Glutamatergic neuron (in vitro differentiated cells): ENCODE results near the gene FAM234B. TPM values are rescaled to one million over a fixed set of nuclear protein-coding genes. Genes with fewer than 3 reads are reported as not detected.
"Not testable (repeated sequence)": the region's sequence is repeated elsewhere in the genome, so short reads cannot be mapped to it uniquely, and the experiment has no call there.

Experiments used
- DNase-seq: peaks from one replicate; pipeline ENCODE4 v3.0.0; 2022
- H3K27ac Mint-ChIP-seq: one replicate; pipeline ENCODE4 v1.8.0; 2020; ENCODE audit warnings: mild to moderate bottlenecking, mixed read lengths, inconsistent platforms; ENCODE audit not compliant: unreplicated experiment
- H3K27me3 Mint-ChIP-seq: one replicate; pipeline ENCODE4 v1.8.0; 2020; ENCODE audit warnings: mild to moderate bottlenecking, moderate library complexity, mixed read lengths, inconsistent platforms; ENCODE audit not compliant: unreplicated experiment
- H3K36me3 Mint-ChIP-seq: one replicate; pipeline ENCODE4 v1.8.0; 2020; ENCODE audit warnings: mild to moderate bottlenecking, mixed read lengths, inconsistent platforms; ENCODE audit not compliant: unreplicated experiment
- H3K4me1 Mint-ChIP-seq: one replicate; pipeline ENCODE4 v1.8.0; 2020; ENCODE audit warnings: mild to moderate bottlenecking, low read depth, mixed read lengths, inconsistent platforms; ENCODE audit not compliant: unreplicated experiment
- H3K4me3 Mint-ChIP-seq: one replicate; pipeline ENCODE4 v1.8.0; 2020; ENCODE audit warnings: mild to moderate bottlenecking, mixed read lengths, inconsistent platforms; ENCODE audit not compliant: unreplicated experiment
- H3K9me3 Mint-ChIP-seq: one replicate; pipeline ENCODE4 v1.8.0; 2020; ENCODE audit warnings: mild to moderate bottlenecking, moderate library complexity, mixed read lengths, inconsistent platforms; ENCODE audit not compliant: unreplicated experiment
- total RNA-seq: library from RNA; stranded (reverse); fragmentation: NEBNext Ultra II Directional; extraction: Animal tissue kit (Norgen Biotek cat#: 25700); gene quantifications from one replicate; pipeline ENCODE4 v1.2.1, GENCODE V29; 2021; ENCODE audit not compliant: unreplicated experiment
- TF ChIP-seq, protein P1 (sequence below): fragments of 200-600 bp; sonication (generic); IDR thresholded peaks from one replicate; pipeline ENCODE4 v1.5.0; 2021; ENCODE audit not compliant: partially characterized antibody, unreplicated experiment

The FAM234B gene
- total RNA-seq, 1 donor from 2014 or later, result 26.8 TPM

DNA sequence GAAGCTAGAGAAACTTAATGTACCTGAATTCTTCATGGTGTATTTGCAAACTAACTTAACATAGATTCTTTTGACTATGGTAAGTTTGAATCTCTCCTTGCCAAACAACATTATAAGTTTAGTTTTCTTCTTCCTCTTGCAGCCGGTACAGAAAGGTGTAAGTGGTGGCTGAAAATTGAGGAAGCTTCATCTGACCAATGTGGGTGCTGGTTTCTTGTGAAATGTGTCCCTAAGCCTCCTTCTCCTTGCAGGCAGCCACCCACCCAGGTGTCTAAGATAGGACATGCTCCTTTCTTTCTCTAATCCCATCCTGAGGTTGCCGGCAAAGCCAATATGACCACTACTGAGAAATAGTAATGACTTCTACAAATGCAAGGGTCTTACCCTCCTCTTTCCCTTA, 38.7 kb downstream of the FAM234B start:
- Mint-ChIP-seq H3K27ac (no peak overlapping the region), H3K27me3 (peaks cover 2% of the 10 kb centered on the region), H3K4me3 (no peak overlapping the region), H3K36me3 (peaks cover 15% of the 10 kb centered on the region), H3K4me1 (no peaks in the 10 kb centered on the region), H3K9me3 (no peaks in the 10 kb centered on the region)
- no peak for DNase-seq
- TF ChIP-seq, protein P1, sequence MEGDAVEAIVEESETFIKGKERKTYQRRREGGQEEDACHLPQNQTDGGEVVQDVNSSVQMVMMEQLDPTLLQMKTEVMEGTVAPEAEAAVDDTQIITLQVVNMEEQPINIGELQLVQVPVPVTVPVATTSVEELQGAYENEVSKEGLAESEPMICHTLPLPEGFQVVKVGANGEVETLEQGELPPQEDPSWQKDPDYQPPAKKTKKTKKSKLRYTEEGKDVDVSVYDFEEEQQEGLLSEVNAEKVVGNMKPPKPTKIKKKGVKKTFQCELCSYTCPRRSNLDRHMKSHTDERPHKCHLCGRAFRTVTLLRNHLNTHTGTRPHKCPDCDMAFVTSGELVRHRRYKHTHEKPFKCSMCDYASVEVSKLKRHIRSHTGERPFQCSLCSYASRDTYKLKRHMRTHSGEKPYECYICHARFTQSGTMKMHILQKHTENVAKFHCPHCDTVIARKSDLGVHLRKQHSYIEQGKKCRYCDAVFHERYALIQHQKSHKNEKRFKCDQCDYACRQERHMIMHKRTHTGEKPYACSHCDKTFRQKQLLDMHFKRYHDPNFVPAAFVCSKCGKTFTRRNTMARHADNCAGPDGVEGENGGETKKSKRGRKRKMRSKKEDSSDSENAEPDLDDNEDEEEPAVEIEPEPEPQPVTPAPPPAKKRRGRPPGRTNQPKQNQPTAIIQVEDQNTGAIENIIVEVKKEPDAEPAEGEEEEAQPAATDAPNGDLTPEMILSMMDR, result no peak

DNA sequence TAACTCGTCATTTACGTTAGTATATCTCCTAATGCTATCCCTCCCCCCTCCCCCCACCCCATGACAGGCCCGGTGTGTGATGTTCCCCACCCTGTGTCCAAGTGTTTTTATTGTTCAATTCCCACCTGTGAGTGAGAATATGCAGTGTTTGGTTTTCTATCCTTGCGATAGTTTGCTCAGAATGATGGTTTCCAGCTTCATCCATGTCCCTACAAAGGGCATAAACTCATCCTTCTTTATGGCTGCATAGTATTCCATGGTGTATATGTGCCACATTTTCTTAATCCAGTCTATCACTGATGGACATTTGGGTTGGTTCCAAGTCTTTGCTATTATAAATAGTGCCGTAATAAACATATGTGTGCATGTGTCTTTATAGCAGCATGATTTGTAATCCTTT, 39.5 kb downstream of the FAM234B start:
- H3K27me3 Mint-ChIP-seq, DNase-seq, H3K27ac Mint-ChIP-seq, H3K9me3 Mint-ChIP-seq, H3K4me1 Mint-ChIP-seq, H3K4me3 Mint-ChIP-seq: not testable (repeated sequence)
- peaks cover 15% of the 10 kb centered on the region for H3K36me3 Mint-ChIP-seq

DNA sequence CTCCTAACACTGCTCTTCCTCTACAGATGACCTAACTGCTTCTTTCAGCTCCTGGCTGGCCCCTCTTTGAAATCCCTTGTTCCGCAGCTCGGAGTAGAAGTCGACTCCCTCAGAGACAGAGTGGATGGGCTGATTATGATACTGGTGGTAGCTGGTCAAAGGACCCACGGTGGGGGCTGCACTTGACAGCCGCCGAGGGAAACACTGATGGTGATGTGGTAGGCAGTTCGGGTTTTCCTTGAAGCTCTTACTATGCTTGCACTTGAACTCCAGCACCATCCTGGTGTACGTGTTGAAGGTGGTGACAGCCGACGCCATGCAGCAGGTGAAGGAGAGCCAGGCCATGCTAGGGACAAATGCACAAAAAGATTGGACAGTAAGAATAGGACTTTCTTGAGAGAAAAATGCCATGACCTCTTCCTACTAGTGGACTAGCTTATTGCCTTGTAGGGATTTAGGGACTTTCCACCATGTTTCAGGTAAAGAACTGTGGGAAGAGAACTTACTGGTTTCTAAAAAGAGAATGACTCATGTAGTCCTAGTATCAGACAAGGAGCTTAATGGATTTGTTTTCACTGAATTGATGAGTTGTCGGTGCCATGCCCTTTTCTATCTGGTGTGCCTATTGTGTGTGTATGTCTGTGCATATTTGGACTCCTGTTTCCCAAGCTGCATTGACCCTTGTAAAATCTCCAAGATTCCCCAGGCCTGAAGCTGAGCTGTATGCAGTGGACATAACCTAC, 40.9 kb downstream of the FAM234B start:
- no peak overlapping the region for H3K27ac Mint-ChIP-seq
- H3K36me3 Mint-ChIP-seq, result peaks cover 14% of the 10 kb centered on the region
- H3K27me3 Mint-ChIP-seq, result peaks cover 3% of the 10 kb centered on the region
- no peak for DNase-seq
- H3K9me3 Mint-ChIP-seq, result no peaks in the 10 kb centered on the region
- TF ChIP-seq, protein P1, result no peak
- no peaks in the 10 kb centered on the region for H3K4me1 Mint-ChIP-seq
- H3K4me3 Mint-ChIP-seq, result no peak overlapping the region

DNA sequence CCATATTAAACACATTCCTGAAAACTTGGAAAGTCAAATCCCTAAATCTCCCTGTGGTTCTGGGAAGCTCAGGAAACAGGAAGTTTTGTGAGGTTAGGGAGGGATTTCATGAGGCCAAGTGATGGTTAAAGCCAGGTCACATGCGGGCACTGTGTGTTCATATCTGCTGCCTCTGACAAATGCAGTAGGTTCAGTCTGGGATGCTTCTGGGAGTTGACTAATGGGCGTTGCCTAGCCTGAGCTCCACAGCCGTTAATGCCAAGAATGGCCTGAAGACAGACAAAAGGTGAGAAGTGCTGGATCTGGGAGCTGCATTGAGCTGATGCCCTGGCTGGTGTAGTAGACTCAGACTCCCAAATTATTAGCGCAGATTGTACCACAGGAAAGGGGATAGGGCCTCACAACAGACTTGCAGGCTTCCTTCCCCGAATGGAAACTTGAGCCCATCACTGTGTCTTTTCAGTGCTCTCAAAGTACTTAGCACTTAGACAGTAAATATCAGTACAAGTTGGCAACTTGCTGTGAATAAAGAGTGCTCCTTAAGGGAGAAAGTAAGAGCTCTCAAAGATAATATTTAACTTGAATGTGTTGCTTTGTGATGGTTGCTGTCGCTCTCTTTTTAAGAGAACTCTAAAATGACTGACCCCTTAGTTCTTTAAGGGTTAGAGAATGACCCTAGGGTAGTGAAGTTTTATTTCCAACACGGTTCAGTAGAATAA, 41.9 kb downstream of the FAM234B start:
- Mint-ChIP-seq H3K9me3 (no peaks in the 10 kb centered on the region), H3K36me3 (peaks cover 4% of the 10 kb centered on the region), H3K27me3 (peaks cover 3% of the 10 kb centered on the region), H3K4me1 (no peaks in the 10 kb centered on the region), H3K4me3 (no peak overlapping the region), H3K27ac (no peak overlapping the region)
- no peak for DNase-seq
- TF ChIP-seq, protein P1, result no peak

DNA sequence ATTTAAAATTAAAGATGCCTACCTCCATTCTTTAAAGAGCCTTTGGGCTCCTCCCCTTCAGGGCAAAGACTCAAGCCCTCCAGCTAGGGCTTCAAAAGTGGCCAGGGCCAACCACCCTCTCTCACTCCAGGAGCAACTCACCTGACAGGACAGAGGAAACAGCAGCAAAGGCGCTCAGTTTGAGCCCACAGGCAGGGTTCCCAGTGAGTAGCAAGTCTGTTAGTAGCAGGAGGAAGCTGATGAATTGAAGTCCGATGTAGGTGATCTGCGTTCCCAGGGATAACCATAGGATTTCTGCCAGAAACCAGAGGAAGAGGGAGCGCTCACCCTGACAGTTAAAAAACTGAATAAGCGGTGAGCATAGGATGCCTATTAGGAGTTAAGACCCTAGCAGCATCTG, 43.6 kb downstream of the FAM234B start:
- peaks cover 3% of the 10 kb centered on the region for H3K27me3 Mint-ChIP-seq
- H3K9me3 Mint-ChIP-seq, result no peaks in the 10 kb centered on the region
- H3K36me3 Mint-ChIP-seq, result peaks cover 4% of the 10 kb centered on the region
- no peaks in the 10 kb centered on the region for H3K4me1 Mint-ChIP-seq
- H3K27ac Mint-ChIP-seq, result no peak overlapping the region
- DNase-seq, result no peak
- TF ChIP-seq, protein P1, result no peak
- H3K4me3 Mint-ChIP-seq, result no peak overlapping the region
